D721Med (cell line): ENCODE data around the gene PFKFB3.

Experiments used
- DNase-seq: peaks from one replicate; pipeline ENCODE4 v3.0.0; 2011; ENCODE audit warnings: low spot score; ENCODE audit not compliant: insufficient read length
- FAIRE-seq: peaks from 2 replicates; lab custom pipeline; 2011; peaks lifted over from hg19 to GRCh38; lab: Jason Lieb, UNC
- TF ChIP-seq, protein P1 (sequence below): IDR thresholded peaks from 2 replicates; pipeline ENCODE4 v1.5.1; 2012; ENCODE audit warnings: mild to moderate bottlenecking, control low read depth; ENCODE audit not compliant: insufficient read depth; ENCODE audit errors: missing control alignments

The PFKFB3 gene

DNA sequence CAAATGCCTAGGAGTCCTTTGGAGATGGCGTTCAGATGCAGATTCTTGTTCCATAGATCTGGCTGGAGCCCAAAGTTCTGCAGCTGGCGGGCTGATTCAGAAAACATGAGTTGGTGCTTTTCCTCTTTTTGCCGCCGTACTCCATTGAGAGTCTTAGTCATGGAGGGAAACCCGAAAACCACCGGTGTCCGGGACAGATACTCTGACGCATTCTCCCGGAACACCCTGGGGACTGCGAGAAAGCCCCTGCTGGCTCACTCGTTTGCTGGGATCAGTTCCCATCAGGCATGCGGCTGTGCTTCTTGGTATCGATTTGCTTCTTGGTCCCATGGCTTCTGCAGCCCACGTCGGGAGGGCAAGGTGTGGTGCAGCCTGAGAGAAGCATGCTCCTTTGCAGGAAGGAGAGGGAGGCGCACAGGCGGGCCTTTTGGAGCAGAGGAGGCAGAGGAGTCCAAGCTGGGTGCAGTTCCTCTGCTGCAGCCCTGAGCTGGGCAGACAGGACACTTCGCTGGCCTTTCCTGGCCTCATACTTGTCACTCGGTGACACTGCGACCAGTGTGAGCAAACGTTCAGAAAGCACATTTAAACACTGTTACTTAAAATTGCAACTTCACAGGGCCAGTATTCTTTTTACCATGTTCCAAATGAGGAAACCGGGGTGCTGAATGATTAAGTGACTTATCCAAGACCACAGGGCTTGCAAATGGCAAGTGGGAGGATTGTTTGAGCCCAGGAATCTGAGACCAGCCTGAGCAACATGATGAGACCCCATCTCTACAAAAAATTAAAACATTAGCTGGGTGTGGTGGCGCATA lies 30.6 kb upstream of the PFKFB3 start:
- TF ChIP-seq, protein P1, sequence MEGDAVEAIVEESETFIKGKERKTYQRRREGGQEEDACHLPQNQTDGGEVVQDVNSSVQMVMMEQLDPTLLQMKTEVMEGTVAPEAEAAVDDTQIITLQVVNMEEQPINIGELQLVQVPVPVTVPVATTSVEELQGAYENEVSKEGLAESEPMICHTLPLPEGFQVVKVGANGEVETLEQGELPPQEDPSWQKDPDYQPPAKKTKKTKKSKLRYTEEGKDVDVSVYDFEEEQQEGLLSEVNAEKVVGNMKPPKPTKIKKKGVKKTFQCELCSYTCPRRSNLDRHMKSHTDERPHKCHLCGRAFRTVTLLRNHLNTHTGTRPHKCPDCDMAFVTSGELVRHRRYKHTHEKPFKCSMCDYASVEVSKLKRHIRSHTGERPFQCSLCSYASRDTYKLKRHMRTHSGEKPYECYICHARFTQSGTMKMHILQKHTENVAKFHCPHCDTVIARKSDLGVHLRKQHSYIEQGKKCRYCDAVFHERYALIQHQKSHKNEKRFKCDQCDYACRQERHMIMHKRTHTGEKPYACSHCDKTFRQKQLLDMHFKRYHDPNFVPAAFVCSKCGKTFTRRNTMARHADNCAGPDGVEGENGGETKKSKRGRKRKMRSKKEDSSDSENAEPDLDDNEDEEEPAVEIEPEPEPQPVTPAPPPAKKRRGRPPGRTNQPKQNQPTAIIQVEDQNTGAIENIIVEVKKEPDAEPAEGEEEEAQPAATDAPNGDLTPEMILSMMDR = no peak
- DNase-seq = no peak
- FAIRE-seq = no peak

DNA sequence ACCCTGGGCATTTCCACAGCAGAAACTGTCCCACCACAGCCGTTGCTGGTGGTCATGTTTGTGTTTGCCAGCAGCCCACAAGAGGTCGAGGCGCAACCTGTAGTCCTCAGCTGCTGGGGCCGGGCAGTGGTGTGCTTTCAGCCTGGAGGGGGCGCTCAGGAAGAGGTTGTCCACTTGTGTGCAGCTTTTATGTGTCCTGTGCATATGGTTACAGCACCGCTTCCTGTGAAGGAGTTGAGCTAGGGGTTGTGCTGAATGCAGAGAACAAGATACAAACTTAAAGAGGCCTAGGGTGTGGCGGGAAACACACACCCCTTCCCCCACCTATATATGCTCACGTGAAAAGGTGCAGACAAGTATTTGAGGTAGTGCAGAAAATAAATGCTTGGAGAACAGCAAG lies 29.5 kb upstream of the PFKFB3 start:
- TF ChIP-seq, protein P1 = no peak
- FAIRE-seq (no peak), DNase-seq (no peak)

- no peak for FAIRE-seq
- no peak for DNase-seq
- TF ChIP-seq, protein P1 = no peak
Measured at GRCh38 chr10:6174201-6174874, 28.4 kb upstream of the PFKFB3 start.

- TF ChIP-seq, protein P1 = no peak
- DNase-seq (no peak), FAIRE-seq (no peak)
Measured at GRCh38 chr10:6175329-6176055, 27.2 kb upstream of the PFKFB3 start.

DNA sequence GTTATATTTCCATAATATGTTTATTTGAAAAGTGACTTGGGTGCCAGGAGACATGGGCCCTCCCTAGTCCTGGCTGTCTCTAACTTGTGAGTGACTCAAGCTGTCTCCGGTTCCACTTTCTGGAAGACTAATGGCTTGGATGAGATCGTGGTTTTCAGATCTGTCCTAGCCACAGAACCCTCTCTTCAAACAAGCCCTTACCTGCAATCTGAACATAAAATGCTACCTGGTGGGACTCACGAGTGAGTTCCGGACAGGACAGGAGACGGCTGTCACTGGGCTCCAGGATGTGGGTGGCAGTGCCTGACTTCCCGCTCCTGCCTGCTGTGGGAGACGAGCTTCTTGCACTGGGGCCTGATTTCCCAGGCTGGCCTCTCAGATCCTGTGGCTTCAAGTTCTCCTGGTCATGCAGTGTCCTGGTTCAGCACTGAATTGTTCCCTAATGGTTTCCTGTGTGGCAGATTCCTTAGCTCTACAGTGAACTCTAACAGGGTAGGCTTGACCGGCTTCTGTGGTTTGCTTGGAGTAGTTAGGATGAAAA lies 26.0 kb upstream of the PFKFB3 start:
- DNase-seq (no peak), FAIRE-seq (no peak)

GRCh38 chr10:6177880-6178281 lies 24.9 kb upstream of the PFKFB3 start:
- DNase-seq (no peak), FAIRE-seq (no peak)
- TF ChIP-seq, protein P1 = no peak

More for the DNA sequence above, 26.0 kb upstream of the PFKFB3 start:
- TF ChIP-seq, protein P1 = no peak
